Epithelial cell of proximal tubule (primary cell): Measurements from ENCODE around the gene TMEM132E. TPM values are rescaled to one million over a fixed set of nuclear protein-coding genes. Genes with fewer than 3 reads are reported as not detected.

Experiments used
- DNase-seq: peaks from one replicate; pipeline ENCODE4 v3.0.0-alpha.2; 2011; ENCODE audit warnings: low read depth
- H3K4me3 ChIP-seq: 2 replicates; pipeline ENCODE4 v1.5.1; 2011; ENCODE audit warnings: low read depth, mild to moderate bottlenecking, low read length
- CTCF ChIP-seq: conservative IDR thresholded peaks from 2 replicates; pipeline ENCODE4 v1.5.1; 2012; ENCODE audit warnings: low read depth, mild to moderate bottlenecking, low read length
- total RNA-seq: library from RNA; depleted of rRNA; stranded (reverse); fragments of >200 nt; gene quantifications from 2 replicates; pipeline ENCODE4 v1.2.3, GENCODE V29; 2015

The TMEM132E gene
- total RNA-seq, 1 donor from 2014 or later = not detected

DNA sequence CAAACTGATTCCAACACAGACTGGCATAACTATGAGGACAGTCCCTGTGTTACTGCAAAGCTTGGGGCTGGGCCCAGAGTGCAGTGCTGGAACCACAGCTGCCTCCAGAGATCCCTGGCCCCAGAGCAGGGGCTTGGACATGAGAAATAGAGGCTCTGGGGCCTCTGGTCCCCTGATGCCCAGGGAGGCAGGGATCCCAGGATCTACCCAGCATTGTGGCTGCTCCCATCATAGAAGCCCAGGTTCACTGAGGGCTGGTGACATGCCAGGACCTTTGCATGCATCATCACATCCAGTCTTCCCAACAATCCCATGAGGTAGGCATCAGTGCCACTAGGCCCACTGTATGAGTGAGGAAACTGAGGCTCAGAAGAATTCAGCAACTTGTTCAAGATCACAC is 95.8 kb downstream of the TMEM132E start:
- TF ChIP-seq CTCF = no peak
- H3K4me3 ChIP-seq = no peak overlapping the region
- DNase-seq = no peak

DNA sequence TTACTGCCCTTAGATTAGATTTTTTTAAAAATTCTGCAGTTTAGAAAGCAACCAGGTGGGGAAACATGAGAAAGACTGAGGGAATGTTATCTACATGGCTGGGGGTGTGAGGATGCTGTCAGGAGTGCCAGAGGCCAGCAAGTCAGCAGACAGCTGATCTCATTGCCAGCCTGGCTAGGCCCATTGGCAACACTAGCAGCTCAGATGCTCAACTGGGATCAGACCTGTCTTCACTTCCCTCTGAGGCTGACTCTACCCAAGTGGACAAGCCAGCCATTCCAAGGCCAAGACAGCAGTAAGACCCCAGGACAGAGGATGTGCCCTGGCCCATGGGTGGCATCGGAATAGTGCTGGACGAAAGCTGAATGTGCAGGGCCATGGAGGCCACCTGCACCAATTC is 96.2 kb downstream of the TMEM132E start:
- no peak for DNase-seq
- TF ChIP-seq CTCF = no peak
- H3K4me3 ChIP-seq = no peak overlapping the region

DNA sequence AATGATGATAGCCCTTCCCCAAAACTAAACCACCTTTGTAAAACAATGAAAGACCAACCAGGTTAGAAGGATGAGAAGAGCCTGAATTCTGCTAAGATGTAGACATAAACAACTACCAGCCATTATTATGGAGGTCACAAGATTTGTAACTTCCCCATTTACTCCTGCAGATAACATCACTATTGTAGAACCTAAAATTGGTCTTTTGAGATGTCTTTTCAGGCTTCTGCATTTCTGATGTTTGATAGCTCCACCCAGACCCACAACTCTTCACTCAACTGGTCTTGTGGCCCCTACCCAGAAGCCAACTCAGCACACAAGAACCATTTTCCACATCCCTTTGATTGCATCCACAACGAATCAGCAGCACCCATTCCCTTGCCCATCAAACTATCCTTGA is 100.8 kb downstream of the TMEM132E start:
- no peak for TF ChIP-seq CTCF
- no peak overlapping the region for H3K4me3 ChIP-seq
- no peak for DNase-seq

DNA sequence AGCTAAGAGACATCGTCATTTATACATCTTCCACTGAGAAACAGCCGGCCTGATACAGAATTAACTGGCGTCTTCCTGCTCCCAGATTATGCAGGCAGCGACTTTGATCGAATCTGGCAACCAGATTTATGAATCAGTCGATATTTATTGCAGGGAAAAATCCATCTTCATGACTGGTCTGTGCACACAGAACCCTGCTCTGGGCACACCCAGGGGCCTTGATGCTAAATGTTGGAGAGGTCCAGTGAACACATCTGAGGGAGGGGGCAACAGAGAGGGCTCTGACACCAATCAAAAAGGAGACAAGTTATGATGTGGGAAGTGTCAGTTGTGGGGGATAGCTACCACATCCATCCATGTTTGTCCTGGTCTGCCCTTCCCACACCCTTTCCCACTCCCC is 102.9 kb downstream of the TMEM132E start:
- no peak for TF ChIP-seq CTCF
- H3K4me3 ChIP-seq = no peak overlapping the region
- DNase-seq = no peak

- no peak for TF ChIP-seq CTCF
- no peak overlapping the region for H3K4me3 ChIP-seq
- no peak for DNase-seq
Observed at GRCh38 chr17:34683390-34683789, 104.0 kb downstream of the TMEM132E start.

Other genes starting within 250 kb of the TMEM132E start
- not detected in 2 replicates for gene CCL13, start 223.1 kb upstream of the TMEM132E start, total RNA-seq
- gene CCL1, start 216.3 kb upstream of the TMEM132E start, total RNA-seq = not detected in 2 replicates